Astrocyte (in vitro differentiated cells and primary cell): ENCODE results near the gene THPO. TPM values are rescaled to one million over a fixed set of nuclear protein-coding genes. Genes with fewer than 3 reads are reported as not detected.

Experiments
- DNase-seq: peaks from one replicate; pipeline ENCODE4 v3.0.0-alpha.2; 2010; ENCODE audit warnings: low read depth
- FAIRE-seq: peaks from 2 replicates; lab custom pipeline; 2011; peaks lifted over from hg19 to GRCh38; lab: Jason Lieb, UNC
- H2AFZ ChIP-seq: 2 replicates; pipeline ENCODE4 v1.6.0; 2012; ENCODE audit warnings: low read depth, low read length, inconsistent platforms
- H3K27ac ChIP-seq: 2 replicates; pipeline ENCODE4 v1.5.1; 2011; ENCODE audit warnings: low read depth, low read length, inconsistent platforms
- H3K27me3 ChIP-seq: 2 replicates; pipeline ENCODE4 v1.6.0; 2011; ENCODE audit warnings: low read length, inconsistent platforms; ENCODE audit not compliant: insufficient read depth
- H3K36me3 ChIP-seq: 2 replicates; pipeline ENCODE4 v1.5.1; 2011; ENCODE audit warnings: low read length, inconsistent platforms; ENCODE audit not compliant: insufficient read depth
- H3K4me1 ChIP-seq: 2 replicates; pipeline ENCODE4 v1.5.1; 2011; ENCODE audit warnings: low read length, inconsistent platforms; ENCODE audit not compliant: insufficient read depth
- H3K4me2 ChIP-seq: 2 replicates; pipeline ENCODE4 v1.6.0; 2012; ENCODE audit warnings: low read length, inconsistent platforms
- H3K4me3 ChIP-seq: 2 replicates; pipeline ENCODE4 v1.5.1; 2011; ENCODE audit warnings: low read depth, mild to moderate bottlenecking, low read length, inconsistent platforms; ENCODE audit not compliant: insufficient read depth
- H3K79me2 ChIP-seq: 2 replicates; pipeline ENCODE4 v1.6.0; 2012; ENCODE audit warnings: mild to moderate bottlenecking, low read length, inconsistent platforms; ENCODE audit not compliant: insufficient read depth
- H3K9ac ChIP-seq: 2 replicates; pipeline ENCODE4 v1.6.0; 2012; ENCODE audit warnings: mild to moderate bottlenecking, low read length, inconsistent platforms
- H3K9me3 ChIP-seq: 2 replicates; pipeline ENCODE4 v1.5.1; 2012; ENCODE audit warnings: low read depth, mild to moderate bottlenecking, low read length, inconsistent platforms; ENCODE audit not compliant: insufficient read depth
- H4K20me1 ChIP-seq: 2 replicates; pipeline ENCODE4 v1.6.0; 2012; ENCODE audit warnings: low read length, inconsistent platforms; ENCODE audit not compliant: insufficient read depth
- H3K27ac Mint-ChIP-seq: one replicate; pipeline ENCODE4 v1.8.0; 2021; ENCODE audit warnings: mild to moderate bottlenecking, mixed read lengths; ENCODE audit not compliant: unreplicated experiment
- H3K27me3 Mint-ChIP-seq: one replicate; pipeline ENCODE4 v1.8.0; 2021; ENCODE audit warnings: low read depth, mixed read lengths; ENCODE audit not compliant: unreplicated experiment
- H3K36me3 Mint-ChIP-seq: one replicate; pipeline ENCODE4 v1.8.0; 2021; ENCODE audit warnings: low read depth, mixed read lengths; ENCODE audit not compliant: unreplicated experiment
- H3K4me1 Mint-ChIP-seq: one replicate; pipeline ENCODE4 v1.8.0; 2021; ENCODE audit warnings: low read depth, mixed read lengths; ENCODE audit not compliant: unreplicated experiment
- H3K4me3 Mint-ChIP-seq: one replicate; pipeline ENCODE4 v1.8.0; 2021; ENCODE audit warnings: mild to moderate bottlenecking, moderate library complexity, mixed read lengths; ENCODE audit not compliant: unreplicated experiment
- H3K9me3 Mint-ChIP-seq: one replicate; pipeline ENCODE4 v1.8.0; 2021; ENCODE audit warnings: mild to moderate bottlenecking, mixed read lengths; ENCODE audit not compliant: unreplicated experiment
- EZH2 ChIP-seq: IDR thresholded peaks from 2 replicates; pipeline ENCODE4 v1.6.1; 2012; ENCODE audit warnings: mild to moderate bottlenecking, low read length, inconsistent platforms; ENCODE audit not compliant: insufficient read depth
- total RNA-seq: library from RNA; stranded (reverse); gene quantifications from 2 replicates; pipeline ENCODE4 v1.2.1, GENCODE V29; 2021
- TF ChIP-seq, protein P1 (sequence below): IDR thresholded peaks from 2 replicates; pipeline ENCODE4 v1.5.1; 2011; ENCODE audit warnings: low read depth, mild to moderate bottlenecking, inconsistent platforms, low read length, moderate library complexity; ENCODE audit not compliant: insufficient read depth

The THPO gene
- total RNA-seq, 1 donor from 2014 or later = 0.25 TPM

DNA sequence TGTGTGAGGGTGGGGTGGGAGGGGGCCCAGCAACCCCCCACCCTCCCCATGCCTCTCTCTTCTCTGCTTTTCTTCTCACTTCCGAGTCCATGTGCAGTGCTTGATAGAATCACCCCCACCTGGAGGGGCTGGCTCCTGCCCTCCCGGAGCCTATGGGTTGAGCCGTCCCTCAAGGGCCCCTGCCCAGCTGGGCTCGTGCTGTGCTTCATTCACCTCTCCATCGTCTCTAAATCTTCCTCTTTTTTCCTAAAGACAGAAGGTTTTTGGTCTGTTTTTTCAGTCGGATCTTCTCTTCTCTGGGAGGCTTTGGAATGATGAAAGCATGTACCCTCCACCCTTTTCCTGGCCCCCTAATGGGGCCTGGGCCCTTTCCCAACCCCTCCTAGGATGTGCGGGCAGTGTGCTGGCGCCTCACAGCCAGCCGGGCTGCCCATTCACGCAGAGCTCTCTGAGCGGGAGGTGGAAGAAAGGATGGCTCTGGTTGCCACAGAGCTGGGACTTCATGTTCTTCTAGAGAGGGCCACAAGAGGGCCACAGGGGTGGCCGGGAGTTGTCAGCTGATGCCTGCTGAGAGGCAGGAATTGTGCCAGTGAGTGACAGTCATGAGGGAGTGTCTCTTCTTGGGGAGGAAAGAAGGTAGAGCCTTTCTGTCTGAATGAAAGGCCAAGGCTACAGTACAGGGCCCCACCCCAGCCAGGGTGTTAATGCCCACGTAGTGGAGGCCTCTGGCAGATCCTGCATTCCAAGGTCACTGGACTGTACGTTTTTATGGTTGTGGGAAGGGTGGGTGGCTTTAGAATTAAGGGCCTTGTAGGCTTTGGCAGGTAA is 32.5 kb downstream of the THPO start:
- H3K79me2 ChIP-seq = peaks cover 2% of the 10 kb centered on the region
- TF ChIP-seq EZH2 = no peak
- TF ChIP-seq, protein P1, sequence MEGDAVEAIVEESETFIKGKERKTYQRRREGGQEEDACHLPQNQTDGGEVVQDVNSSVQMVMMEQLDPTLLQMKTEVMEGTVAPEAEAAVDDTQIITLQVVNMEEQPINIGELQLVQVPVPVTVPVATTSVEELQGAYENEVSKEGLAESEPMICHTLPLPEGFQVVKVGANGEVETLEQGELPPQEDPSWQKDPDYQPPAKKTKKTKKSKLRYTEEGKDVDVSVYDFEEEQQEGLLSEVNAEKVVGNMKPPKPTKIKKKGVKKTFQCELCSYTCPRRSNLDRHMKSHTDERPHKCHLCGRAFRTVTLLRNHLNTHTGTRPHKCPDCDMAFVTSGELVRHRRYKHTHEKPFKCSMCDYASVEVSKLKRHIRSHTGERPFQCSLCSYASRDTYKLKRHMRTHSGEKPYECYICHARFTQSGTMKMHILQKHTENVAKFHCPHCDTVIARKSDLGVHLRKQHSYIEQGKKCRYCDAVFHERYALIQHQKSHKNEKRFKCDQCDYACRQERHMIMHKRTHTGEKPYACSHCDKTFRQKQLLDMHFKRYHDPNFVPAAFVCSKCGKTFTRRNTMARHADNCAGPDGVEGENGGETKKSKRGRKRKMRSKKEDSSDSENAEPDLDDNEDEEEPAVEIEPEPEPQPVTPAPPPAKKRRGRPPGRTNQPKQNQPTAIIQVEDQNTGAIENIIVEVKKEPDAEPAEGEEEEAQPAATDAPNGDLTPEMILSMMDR = peak; percentile 51
- no peak overlapping the region for H3K27ac ChIP-seq
- H3K27ac Mint-ChIP-seq = peak overlapping the region; percentile 78
- H3K4me1 ChIP-seq = peaks cover 26% of the 10 kb centered on the region
- H3K27me3 ChIP-seq = no peaks in the 10 kb centered on the region
- H3K9ac ChIP-seq = peak overlapping the region; percentile 33
- H4K20me1 ChIP-seq = peaks cover 24% of the 10 kb centered on the region
- H3K4me3 Mint-ChIP-seq = peak overlapping the region; percentile 7
- FAIRE-seq (no peak), DNase-seq (no peak)
- no peaks in the 10 kb centered on the region for H3K36me3 ChIP-seq
- H3K4me2 ChIP-seq = no peak overlapping the region
- peaks cover 20% of the 10 kb centered on the region for H3K36me3 Mint-ChIP-seq
- no peaks in the 10 kb centered on the region for H3K27me3 Mint-ChIP-seq
- no peaks in the 10 kb centered on the region for H3K9me3 ChIP-seq
- peaks cover 38% of the 10 kb centered on the region for H3K4me1 Mint-ChIP-seq
- no peak overlapping the region for H2AFZ ChIP-seq
- no peak overlapping the region for H3K4me3 ChIP-seq
- H3K9me3 Mint-ChIP-seq = no peaks in the 10 kb centered on the region

DNA sequence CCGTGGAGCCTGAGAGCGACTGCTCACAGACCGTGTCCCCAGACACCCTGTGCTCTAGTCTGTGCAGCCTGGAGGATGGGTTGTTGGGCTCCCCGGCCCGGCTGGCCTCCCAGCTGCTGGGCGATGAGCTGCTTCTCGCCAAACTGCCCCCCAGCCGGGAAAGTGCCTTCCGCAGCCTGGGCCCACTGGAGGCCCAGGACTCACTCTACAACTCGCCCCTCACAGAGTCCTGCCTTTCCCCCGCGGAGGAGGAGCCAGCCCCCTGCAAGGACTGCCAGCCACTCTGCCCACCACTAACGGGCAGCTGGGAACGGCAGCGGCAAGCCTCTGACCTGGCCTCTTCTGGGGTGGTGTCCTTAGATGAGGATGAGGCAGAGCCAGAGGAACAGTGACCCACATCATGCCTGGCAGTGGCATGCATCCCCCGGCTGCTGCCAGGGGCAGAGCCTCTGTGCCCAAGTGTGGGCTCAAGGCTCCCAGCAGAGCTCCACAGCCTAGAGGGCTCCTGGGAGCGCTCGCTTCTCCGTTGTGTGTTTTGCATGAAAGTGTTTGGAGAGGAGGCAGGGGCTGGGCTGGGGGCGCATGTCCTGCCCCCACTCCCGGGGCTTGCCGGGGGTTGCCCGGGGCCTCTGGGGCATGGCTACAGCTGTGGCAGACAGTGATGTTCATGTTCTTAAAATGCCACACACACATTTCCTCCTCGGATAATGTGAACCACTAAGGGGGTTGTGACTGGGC is 33.3 kb downstream of the THPO start:
- DNase-seq (no peak), FAIRE-seq (no peak)
- TF ChIP-seq, protein P1 = no peak
- TF ChIP-seq EZH2 = no peak
- H3K36me3 ChIP-seq = no peaks in the 10 kb centered on the region
- H3K9me3 ChIP-seq = no peaks in the 10 kb centered on the region
- H3K4me2 ChIP-seq = no peak overlapping the region
- H4K20me1 ChIP-seq = peaks cover 26% of the 10 kb centered on the region
- Mint-ChIP-seq H3K4me1 (peaks cover 40% of the 10 kb centered on the region), H3K4me3 (no peak overlapping the region), H3K9me3 (no peaks in the 10 kb centered on the region), H3K27ac (no peak overlapping the region), H3K36me3 (peaks cover 20% of the 10 kb centered on the region), H3K27me3 (no peaks in the 10 kb centered on the region)
- no peaks in the 10 kb centered on the region for H3K27me3 ChIP-seq
- peaks cover 28% of the 10 kb centered on the region for H3K4me1 ChIP-seq
- no peak overlapping the region for H3K27ac ChIP-seq
- H3K4me3 ChIP-seq = no peak overlapping the region
- no peak overlapping the region for H2AFZ ChIP-seq
- H3K79me2 ChIP-seq = peaks cover 3% of the 10 kb centered on the region
- H3K9ac ChIP-seq = no peak overlapping the region
